HUES6 (cell line): ENCODE results near the gene EXOC6B.

Experiments used
- H3K27ac ChIP-seq: 2 replicates; pipeline ENCODE4 v1.7.0; 2013; ENCODE audit warnings: low read depth, mild to moderate bottlenecking, low read length, inconsistent platforms
- H3K27me3 ChIP-seq: 2 replicates; pipeline ENCODE4 v1.6.1; 2013; ENCODE audit warnings: low read length; ENCODE audit not compliant: control insufficient read depth, insufficient read depth
- H3K36me3 ChIP-seq: 2 replicates; pipeline ENCODE4 v1.6.1; 2013; ENCODE audit warnings: low read length; ENCODE audit not compliant: control insufficient read depth, insufficient read depth
- H3K4me1 ChIP-seq: 2 replicates; pipeline ENCODE4 v1.6.1; 2013; ENCODE audit warnings: low read length; ENCODE audit not compliant: control insufficient read depth, insufficient read depth
- H3K4me3 ChIP-seq: 2 replicates; pipeline ENCODE4 v1.5.1; 2013; ENCODE audit warnings: low read depth, low read length
- H3K9ac ChIP-seq: one replicate; pipeline ENCODE4 v1.6.1; 2013; ENCODE audit warnings: mild to moderate bottlenecking, low read length
- H3K9me3 ChIP-seq: 2 replicates; pipeline ENCODE4 v1.6.1; 2013; ENCODE audit warnings: low read depth, low read length; ENCODE audit not compliant: control insufficient read depth, insufficient read depth

Gene EXOC6B

GRCh38 chr2:72757177-72757775, 68.6 kb downstream of the EXOC6B start:
- Histone ChIP-seq H3K27ac (peak overlapping the region; percentile 77; the same call in 1 of the 2 replicates), H3K9ac (peak overlapping the region; percentile 12), H3K4me3 (no peak overlapping the region)

GRCh38 chr2:72755647-72756423, 70.0 kb downstream of the EXOC6B start:
- Histone ChIP-seq H3K4me3 (no peak overlapping the region), H3K27me3 (no peaks in the 10 kb centered on the region), H3K27ac (no peak overlapping the region), H3K9ac (no peak overlapping the region), H3K36me3 (no peaks in the 10 kb centered on the region), H3K4me1 (peaks cover 32% of the 10 kb centered on the region), H3K9me3 (no peaks in the 10 kb centered on the region)

More at GRCh38 chr2:72757177-72757775, 68.6 kb downstream of the EXOC6B start:
- Histone ChIP-seq H3K9me3 (0 out of 2 replicates have a peak, but pooled peaks cover 3% of the 10 kb centered on the region), H3K4me1 (peaks cover 19% of the 10 kb centered on the region), H3K36me3 (no peaks in the 10 kb centered on the region), H3K27me3 (no peaks in the 10 kb centered on the region)

GRCh38 chr2:72754628-72755320, 71.1 kb downstream of the EXOC6B start:
- Histone ChIP-seq H3K4me1 (peaks cover 41% of the 10 kb centered on the region), H3K9me3 (no peaks in the 10 kb centered on the region), H3K27ac (no peak overlapping the region), H3K36me3 (no peaks in the 10 kb centered on the region), H3K9ac (no peak overlapping the region), H3K27me3 (no peaks in the 10 kb centered on the region), H3K4me3 (no peak overlapping the region)

- Histone ChIP-seq H3K27me3 (no peaks in the 10 kb centered on the region), H3K27ac (peak overlapping the region; percentile 75), H3K36me3 (no peaks in the 10 kb centered on the region), H3K9me3 (no peaks in the 10 kb centered on the region), H3K9ac (no peak overlapping the region), H3K4me3 (0 out of 2 replicates have a peak overlapping the region, but pooled peaks have one; percentile 11), H3K4me1 (peaks cover 45% of the 10 kb centered on the region)
Measured at GRCh38 chr2:72750977-72751639, 74.7 kb downstream of the EXOC6B start.

GRCh38 chr2:72750466-72750865, 75.4 kb downstream of the EXOC6B start:
- Histone ChIP-seq H3K36me3 (no peaks in the 10 kb centered on the region), H3K9ac (no peak overlapping the region), H3K9me3 (no peaks in the 10 kb centered on the region), H3K27me3 (no peaks in the 10 kb centered on the region), H3K4me1 (peaks cover 41% of the 10 kb centered on the region), H3K4me3 (no peak overlapping the region), H3K27ac (no peak overlapping the region)

GRCh38 chr2:72747344-72747743, 78.5 kb downstream of the EXOC6B start:
- Histone ChIP-seq H3K9ac (no peak overlapping the region), H3K27ac (no peak overlapping the region), H3K4me1 (peaks cover 31% of the 10 kb centered on the region), H3K36me3 (no peaks in the 10 kb centered on the region), H3K4me3 (no peak overlapping the region), H3K9me3 (no peaks in the 10 kb centered on the region), H3K27me3 (no peaks in the 10 kb centered on the region)

GRCh38 chr2:72745679-72746368, 80.0 kb downstream of the EXOC6B start:
- peaks cover 18% of the 10 kb centered on the region for H3K4me1 ChIP-seq
- H3K36me3 ChIP-seq: peaks cover 4% of the 10 kb centered on the region; the same call in 1 of the 2 replicates
- H3K27ac ChIP-seq: no peak overlapping the region
- H3K9me3 ChIP-seq: no peaks in the 10 kb centered on the region
- no peak overlapping the region for H3K4me3 ChIP-seq
- H3K27me3 ChIP-seq: no peaks in the 10 kb centered on the region
- H3K9ac ChIP-seq: no peak overlapping the region

- H3K27me3 ChIP-seq: no peaks in the 10 kb centered on the region
- H3K4me3 ChIP-seq: no peak overlapping the region
- no peaks in the 10 kb centered on the region for H3K9me3 ChIP-seq
- H3K36me3 ChIP-seq: peaks cover 4% of the 10 kb centered on the region; the same call in 1 of the 2 replicates
- H3K27ac ChIP-seq: no peak overlapping the region
- no peak overlapping the region for H3K9ac ChIP-seq
- peaks cover 8% of the 10 kb centered on the region; the same call in 1 of the 2 replicates for H3K4me1 ChIP-seq
Measured at GRCh38 chr2:72744049-72744448, 81.8 kb downstream of the EXOC6B start.

GRCh38 chr2:72743481-72743880, 82.4 kb downstream of the EXOC6B start:
- Histone ChIP-seq H3K27me3 (no peaks in the 10 kb centered on the region), H3K9me3 (no peaks in the 10 kb centered on the region), H3K4me3 (no peak overlapping the region), H3K4me1 (peaks cover 3% of the 10 kb centered on the region; the same call in 1 of the 2 replicates), H3K27ac (no peak overlapping the region), H3K9ac (no peak overlapping the region), H3K36me3 (peaks cover 4% of the 10 kb centered on the region; the same call in 1 of the 2 replicates)

GRCh38 chr2:72738096-72738495, 87.7 kb downstream of the EXOC6B start:
- Histone ChIP-seq H3K4me3 (no peak overlapping the region), H3K4me1 (no peaks in the 10 kb centered on the region), H3K27me3 (no peaks in the 10 kb centered on the region), H3K36me3 (peaks cover 4% of the 10 kb centered on the region; the same call in 1 of the 2 replicates), H3K9me3 (no peaks in the 10 kb centered on the region), H3K27ac (no peak overlapping the region), H3K9ac (no peak overlapping the region)
